HG03571 (cell line): ENCODE measurements around the gene RUSC2.
"Not testable (repeated sequence)": the region's sequence is repeated elsewhere in the genome, so short reads cannot be mapped to it uniquely, and the experiment has no call there.

Source experiments
- ATAC-seq: cut with Tn5 transposase; IDR thresholded peaks from one replicate; pipeline ENCODE4 v1.9.1; 2021; ENCODE audit not compliant: unreplicated experiment

Gene RUSC2

GRCh38 chr9:35493119-35493518 lies 3.2 kb downstream of the RUSC2 start:
- ATAC-seq, result not testable (repeated sequence)

- no peak for ATAC-seq
Observed at GRCh38 chr9:35495984-35496383, 6.1 kb downstream of the RUSC2 start.

- ATAC-seq, result not testable (repeated sequence)
Observed at GRCh38 chr9:35498245-35498644, 8.3 kb downstream of the RUSC2 start.

GRCh38 chr9:35499029-35499700 lies 9.3 kb downstream of the RUSC2 start:
- ATAC-seq, result no peak

GRCh38 chr9:35499701-35500030 lies 9.8 kb downstream of the RUSC2 start:
- ATAC-seq, result no peak

GRCh38 chr9:35500130-35500748 lies 10.3 kb downstream of the RUSC2 start:
- ATAC-seq, result no peak

- no peak for ATAC-seq
Observed at GRCh38 chr9:35501946-35502345, 12.0 kb downstream of the RUSC2 start.

- no peak for ATAC-seq
Observed at GRCh38 chr9:35506359-35506758, 16.4 kb downstream of the RUSC2 start.

GRCh38 chr9:35508069-35508468 lies 18.2 kb downstream of the RUSC2 start:
- no peak for ATAC-seq

GRCh38 chr9:35510383-35510753 lies 20.5 kb downstream of the RUSC2 start:
- no peak for ATAC-seq

- no peak for ATAC-seq
Observed at GRCh38 chr9:35510754-35511428, 21.0 kb downstream of the RUSC2 start.

- no peak for ATAC-seq
Observed at GRCh38 chr9:35511453-35511852, 21.5 kb downstream of the RUSC2 start.

GRCh38 chr9:35515766-35516165 lies 25.9 kb downstream of the RUSC2 start:
- ATAC-seq, result no peak

- ATAC-seq, result no peak
Observed at GRCh38 chr9:35516479-35516878, 26.6 kb downstream of the RUSC2 start.

GRCh38 chr9:35517131-35517530 lies 27.2 kb downstream of the RUSC2 start:
- ATAC-seq, result no peak

- ATAC-seq, result no peak
Observed at GRCh38 chr9:35517552-35518224, 27.8 kb downstream of the RUSC2 start.

- ATAC-seq, result no peak
Observed at GRCh38 chr9:35518225-35518821, 28.4 kb downstream of the RUSC2 start.

- ATAC-seq, result no peak
Observed at GRCh38 chr9:35518981-35519679, 29.2 kb downstream of the RUSC2 start.

- ATAC-seq, result no peak
Observed at GRCh38 chr9:35519692-35520363, 29.9 kb downstream of the RUSC2 start.

GRCh38 chr9:35520364-35520710 lies 30.4 kb downstream of the RUSC2 start:
- ATAC-seq, result no peak
